ENCODE results near the gene CCDC91.
"Not testable (repeated sequence)": the region's sequence is repeated elsewhere in the genome, so short reads cannot be mapped to it uniquely, and the experiment has no call there.

CCDC91 gene

GRCh38 chr12:28476206-28476605 lies 285.9 kb downstream of the CCDC91 start:
- not testable (repeated sequence) for H3K27ac ChIP-seq (ENCODE audit: low read length); H3K4me1 ChIP-seq (ENCODE audit: control insufficient read depth, low read depth, low read length); H3K9ac ChIP-seq (ENCODE audit: low read length); H3K4me3 ChIP-seq (ENCODE audit: low read length); H3K9me3 ChIP-seq (ENCODE audit: control insufficient read depth, low read depth, low read length); H3K27me3 ChIP-seq (ENCODE audit: control insufficient read depth, insufficient read depth, low read length); H3K36me3 ChIP-seq (ENCODE audit: control insufficient read depth, low read depth, low read length)

GRCh38 chr12:28479097-28479496 lies 288.8 kb downstream of the CCDC91 start:
- not testable (repeated sequence) for H3K9ac ChIP-seq (ENCODE audit: low read length); H3K27ac ChIP-seq (ENCODE audit: low read length); H3K4me1 ChIP-seq (ENCODE audit: control insufficient read depth, low read depth, low read length); H3K9me3 ChIP-seq (ENCODE audit: control insufficient read depth, low read depth, low read length); H3K27me3 ChIP-seq (ENCODE audit: control insufficient read depth, insufficient read depth, low read length); H3K36me3 ChIP-seq (ENCODE audit: control insufficient read depth, low read depth, low read length); H3K4me3 ChIP-seq (ENCODE audit: low read length)

- H3K27ac ChIP-seq (ENCODE audit: low read length), result no peak overlapping the region
- H3K9ac ChIP-seq (ENCODE audit: low read length), result no peak overlapping the region
- H3K36me3 ChIP-seq (ENCODE audit: control insufficient read depth, low read depth, low read length), result no peaks in the 10 kb centered on the region
- no peaks in the 10 kb centered on the region for H3K27me3 ChIP-seq (ENCODE audit: control insufficient read depth, insufficient read depth, low read length)
- H3K4me1 ChIP-seq (ENCODE audit: control insufficient read depth, low read depth, low read length), result no peaks in the 10 kb centered on the region
- no peaks in the 10 kb centered on the region for H3K9me3 ChIP-seq (ENCODE audit: control insufficient read depth, low read depth, low read length)
- H3K4me3 ChIP-seq (ENCODE audit: low read length), result no peak overlapping the region
Measured at GRCh38 chr12:28479683-28480082, 289.4 kb downstream of the CCDC91 start.

- no peaks in the 10 kb centered on the region for H3K9me3 ChIP-seq (ENCODE audit: control insufficient read depth, low read depth, low read length)
- H3K27me3 ChIP-seq (ENCODE audit: control insufficient read depth, insufficient read depth, low read length), result no peaks in the 10 kb centered on the region
- H3K27ac ChIP-seq (ENCODE audit: low read length), result no peak overlapping the region
- no peak overlapping the region for H3K9ac ChIP-seq (ENCODE audit: low read length)
- peaks cover 20% of the 10 kb centered on the region for H3K4me1 ChIP-seq (ENCODE audit: control insufficient read depth, low read depth, low read length)
- no peak overlapping the region for H3K4me3 ChIP-seq (ENCODE audit: low read length)
- H3K36me3 ChIP-seq (ENCODE audit: control insufficient read depth, low read depth, low read length), result no peaks in the 10 kb centered on the region
Measured at GRCh38 chr12:28484156-28484555, 293.9 kb downstream of the CCDC91 start.

GRCh38 chr12:28486521-28486920 lies 296.3 kb downstream of the CCDC91 start:
- no peak overlapping the region for H3K27ac ChIP-seq (ENCODE audit: low read length)
- no peak overlapping the region for H3K9ac ChIP-seq (ENCODE audit: low read length)
- H3K36me3 ChIP-seq (ENCODE audit: control insufficient read depth, low read depth, low read length), result no peaks in the 10 kb centered on the region
- no peaks in the 10 kb centered on the region for H3K9me3 ChIP-seq (ENCODE audit: control insufficient read depth, low read depth, low read length)
- peak overlapping the region; percentile 11 for H3K4me3 ChIP-seq (ENCODE audit: low read length)
- H3K4me1 ChIP-seq (ENCODE audit: control insufficient read depth, low read depth, low read length), result peaks cover 20% of the 10 kb centered on the region
- no peaks in the 10 kb centered on the region for H3K27me3 ChIP-seq (ENCODE audit: control insufficient read depth, insufficient read depth, low read length)

- H3K9me3 ChIP-seq (ENCODE audit: control insufficient read depth, low read depth, low read length), result no peaks in the 10 kb centered on the region
- H3K4me3 ChIP-seq (ENCODE audit: low read length), result no peak overlapping the region
- H3K9ac ChIP-seq (ENCODE audit: low read length), result no peak overlapping the region
- H3K27ac ChIP-seq (ENCODE audit: low read length), result no peak overlapping the region
- H3K36me3 ChIP-seq (ENCODE audit: control insufficient read depth, low read depth, low read length), result no peaks in the 10 kb centered on the region
- H3K27me3 ChIP-seq (ENCODE audit: control insufficient read depth, insufficient read depth, low read length), result no peaks in the 10 kb centered on the region
- peaks cover 20% of the 10 kb centered on the region for H3K4me1 ChIP-seq (ENCODE audit: control insufficient read depth, low read depth, low read length)
Measured at GRCh38 chr12:28489246-28489645, 299.0 kb downstream of the CCDC91 start.

- H3K9ac ChIP-seq (ENCODE audit: low read length), result no peak overlapping the region
- H3K36me3 ChIP-seq (ENCODE audit: control insufficient read depth, low read depth, low read length), result no peaks in the 10 kb centered on the region
- H3K9me3 ChIP-seq (ENCODE audit: control insufficient read depth, low read depth, low read length), result no peaks in the 10 kb centered on the region
- peaks cover 9% of the 10 kb centered on the region for H3K4me1 ChIP-seq (ENCODE audit: control insufficient read depth, low read depth, low read length)
- no peaks in the 10 kb centered on the region for H3K27me3 ChIP-seq (ENCODE audit: control insufficient read depth, insufficient read depth, low read length)
- no peak overlapping the region for H3K27ac ChIP-seq (ENCODE audit: low read length)
- H3K4me3 ChIP-seq (ENCODE audit: low read length), result no peak overlapping the region
Measured at GRCh38 chr12:28497889-28498411, 307.7 kb downstream of the CCDC91 start.

- no peaks in the 10 kb centered on the region for H3K36me3 ChIP-seq (ENCODE audit: control insufficient read depth, low read depth, low read length)
- no peaks in the 10 kb centered on the region for H3K27me3 ChIP-seq (ENCODE audit: control insufficient read depth, insufficient read depth, low read length)
- H3K9me3 ChIP-seq (ENCODE audit: control insufficient read depth, low read depth, low read length), result no peaks in the 10 kb centered on the region
- H3K4me3 ChIP-seq (ENCODE audit: low read length), result no peak overlapping the region
- peaks cover 9% of the 10 kb centered on the region for H3K4me1 ChIP-seq (ENCODE audit: control insufficient read depth, low read depth, low read length)
- H3K9ac ChIP-seq (ENCODE audit: low read length), result no peak overlapping the region
- H3K27ac ChIP-seq (ENCODE audit: low read length), result no peak overlapping the region
Measured at GRCh38 chr12:28498850-28499249, 308.6 kb downstream of the CCDC91 start.

- Histone ChIP-seq H3K27me3 (ENCODE audit: control insufficient read depth, insufficient read depth, low read length) (no peaks in the 10 kb centered on the region), H3K27ac (ENCODE audit: low read length) (no peak overlapping the region), H3K4me3 (ENCODE audit: low read length) (no peak overlapping the region), H3K9ac (ENCODE audit: low read length) (no peak overlapping the region), H3K4me1 (ENCODE audit: control insufficient read depth, low read depth, low read length) (peaks cover 9% of the 10 kb centered on the region), H3K36me3 (ENCODE audit: control insufficient read depth, low read depth, low read length) (no peaks in the 10 kb centered on the region), H3K9me3 (ENCODE audit: control insufficient read depth, low read depth, low read length) (no peaks in the 10 kb centered on the region)
Measured at GRCh38 chr12:28500373-28501024, 310.2 kb downstream of the CCDC91 start.

GRCh38 chr12:28506271-28506670 lies 316.0 kb downstream of the CCDC91 start:
- no peaks in the 10 kb centered on the region for H3K4me1 ChIP-seq (ENCODE audit: control insufficient read depth, low read depth, low read length)
- H3K9ac ChIP-seq (ENCODE audit: low read length), result no peak overlapping the region
- no peaks in the 10 kb centered on the region for H3K27me3 ChIP-seq (ENCODE audit: control insufficient read depth, insufficient read depth, low read length)
- no peaks in the 10 kb centered on the region for H3K9me3 ChIP-seq (ENCODE audit: control insufficient read depth, low read depth, low read length)
- H3K36me3 ChIP-seq (ENCODE audit: control insufficient read depth, low read depth, low read length), result no peaks in the 10 kb centered on the region
- H3K27ac ChIP-seq (ENCODE audit: low read length), result no peak overlapping the region
- H3K4me3 ChIP-seq (ENCODE audit: low read length), result no peak overlapping the region

GRCh38 chr12:28507033-28507432 lies 316.8 kb downstream of the CCDC91 start:
- no peaks in the 10 kb centered on the region for H3K9me3 ChIP-seq (ENCODE audit: control insufficient read depth, low read depth, low read length)
- H3K27ac ChIP-seq (ENCODE audit: low read length), result no peak overlapping the region
- no peaks in the 10 kb centered on the region for H3K36me3 ChIP-seq (ENCODE audit: control insufficient read depth, low read depth, low read length)
- no peak overlapping the region for H3K9ac ChIP-seq (ENCODE audit: low read length)
- no peaks in the 10 kb centered on the region for H3K27me3 ChIP-seq (ENCODE audit: control insufficient read depth, insufficient read depth, low read length)
- no peaks in the 10 kb centered on the region for H3K4me1 ChIP-seq (ENCODE audit: control insufficient read depth, low read depth, low read length)
- no peak overlapping the region for H3K4me3 ChIP-seq (ENCODE audit: low read length)

GRCh38 chr12:28507867-28508266 lies 317.6 kb downstream of the CCDC91 start:
- no peak overlapping the region for H3K9ac ChIP-seq (ENCODE audit: low read length)
- no peaks in the 10 kb centered on the region for H3K9me3 ChIP-seq (ENCODE audit: control insufficient read depth, low read depth, low read length)
- no peaks in the 10 kb centered on the region for H3K4me1 ChIP-seq (ENCODE audit: control insufficient read depth, low read depth, low read length)
- H3K27ac ChIP-seq (ENCODE audit: low read length), result no peak overlapping the region
- no peaks in the 10 kb centered on the region for H3K27me3 ChIP-seq (ENCODE audit: control insufficient read depth, insufficient read depth, low read length)
- no peaks in the 10 kb centered on the region for H3K36me3 ChIP-seq (ENCODE audit: control insufficient read depth, low read depth, low read length)
- H3K4me3 ChIP-seq (ENCODE audit: low read length), result no peak overlapping the region

All from iPS-18a (cell line).